Lower leg skin (tissue), 4 donors: Measurements from ENCODE around the gene FCN2. TPM values are rescaled to one million over a fixed set of nuclear protein-coding genes. Genes with fewer than 3 reads are reported as not detected.

Experiments
- DNase-seq, 2 donors: peaks; one replicate each; pipeline ENCODE4 v3.0.0-alpha.2; 2019; ENCODE audit warnings: low spot score in 2 of 2
- H3K4me3 ChIP-seq: fragments of 200-600 bp; sonication (generic); 2 replicates; pipeline ENCODE4 v1.5.1; 2017; ENCODE audit warnings: mild to moderate bottlenecking, low read depth; ENCODE audit not compliant: poor library complexity, severe bottlenecking
- CTCF ChIP-seq, 3 donors: fragments of 450-650 bp; IDR thresholded peaks; one replicate each; pipeline ENCODE4 v1.5.1; 2016; ENCODE audit warnings: antibody characterized with exemption in 3 of 3, mild to moderate bottlenecking in 3 of 3, moderate library complexity in 2 of 3
- POLR2A ChIP-seq, 2 donors: fragments of 450-650 bp; IDR thresholded peaks; one replicate each; pipeline ENCODE4 v1.6.1; 2016 to 2017; ENCODE audit warnings: antibody characterized with exemption in 2 of 2, mild to moderate bottlenecking in 1 of 2, moderate library complexity in 1 of 2
- WGBS, 2 donors: methylation state at CpG; one replicate each; pipeline ENCODE4 v1.1.5; 2018; 5-methylcytosine and 5-hydroxymethylcytosine counted together
- intact Hi-C: fragments of 100-400 bp; cut with DNase I; formaldehyde crosslinking; loops from one replicate; pipeline ENCODE4 v1.15.0; 2023; ENCODE audit warnings: low total_unique reads
- total RNA-seq, 4 donors: library from RNA; depleted of rRNA; stranded (reverse); fragments of >200 nt; gene quantifications; one replicate each; pipeline ENCODE4 v1.1.0, GENCODE V29; 2016

FCN2 gene
- total RNA-seq, 4 donors from 2014 or later: 0.29 TPM; not detected in 3

GRCh38 chr9:134838651-134839454, 41.8 kb upstream of the FCN2 start:
- no peak overlapping the region for H3K4me3 ChIP-seq
- DNase-seq: no peak
- intact Hi-C loops: no loop called here
- no peak for TF ChIP-seq POLR2A (IDR thresholded peaks at IDR 0.05)
- no peak for TF ChIP-seq CTCF (IDR thresholded peaks at IDR 0.05)
- 84 to 93% methylated on average over 31 to 34 of the region's 34 CpGs for WGBS, 2 donors

GRCh38 chr9:134839455-134840125, 41.0 kb upstream of the FCN2 start:
- TF ChIP-seq POLR2A (IDR thresholded peaks at IDR 0.05) (no peak), CTCF (IDR thresholded peaks at IDR 0.05) (no peak)
- intact Hi-C loops: no loop called here
- DNase-seq: no peak
- no peak overlapping the region for H3K4me3 ChIP-seq
- WGBS, 2 donors: 89 to 93% methylated on average over 9 to 16 of the region's 21 CpGs

- WGBS, 2 donors: 85 to 86% methylated on average over 12 of the region's 12 CpGs
- DNase-seq: no peak
- intact Hi-C loops: no loop called here
- no peak overlapping the region for H3K4me3 ChIP-seq
- TF ChIP-seq POLR2A (IDR thresholded peaks at IDR 0.05) (no peak), CTCF (IDR thresholded peaks at IDR 0.05) (no peak)
These were observed 40.1 kb upstream of the FCN2 start for GRCh38 chr9:134840511-134840910.

GRCh38 chr9:134841180-134841904, 39.3 kb upstream of the FCN2 start:
- DNase-seq: no peak
- H3K4me3 ChIP-seq: no peak overlapping the region
- TF ChIP-seq CTCF (IDR thresholded peaks at IDR 0.05) (no peak), POLR2A (IDR thresholded peaks at IDR 0.05) (no peak)
- 85 to 95% methylated on average over 14 to 15 of the region's 15 CpGs for WGBS, 2 donors
- intact Hi-C loops: no loop called here

GRCh38 chr9:134842321-134842720, 38.3 kb upstream of the FCN2 start:
- H3K4me3 ChIP-seq: no peak overlapping the region
- no peak for DNase-seq
- TF ChIP-seq POLR2A (IDR thresholded peaks at IDR 0.05): no peak
- TF ChIP-seq CTCF (IDR thresholded peaks at IDR 0.05): no peak
- intact Hi-C loops: no loop called here
- 81 to 87% methylated on average over 19 to 22 of the region's 22 CpGs for WGBS, 2 donors
